Bone marrow (tissue), 2 donors: ENCODE results near the gene BARX1.
"Not testable (repeated sequence)": the region's sequence is repeated elsewhere in the genome, so short reads cannot be mapped to it uniquely, and the experiment has no call there.

Experiments used
- DNase-seq, 2 donors: peaks; one replicate each; lab custom pipeline; 2025; lab: John Stamatoyannopoulos, UW

The BARX1 gene

DNA sequence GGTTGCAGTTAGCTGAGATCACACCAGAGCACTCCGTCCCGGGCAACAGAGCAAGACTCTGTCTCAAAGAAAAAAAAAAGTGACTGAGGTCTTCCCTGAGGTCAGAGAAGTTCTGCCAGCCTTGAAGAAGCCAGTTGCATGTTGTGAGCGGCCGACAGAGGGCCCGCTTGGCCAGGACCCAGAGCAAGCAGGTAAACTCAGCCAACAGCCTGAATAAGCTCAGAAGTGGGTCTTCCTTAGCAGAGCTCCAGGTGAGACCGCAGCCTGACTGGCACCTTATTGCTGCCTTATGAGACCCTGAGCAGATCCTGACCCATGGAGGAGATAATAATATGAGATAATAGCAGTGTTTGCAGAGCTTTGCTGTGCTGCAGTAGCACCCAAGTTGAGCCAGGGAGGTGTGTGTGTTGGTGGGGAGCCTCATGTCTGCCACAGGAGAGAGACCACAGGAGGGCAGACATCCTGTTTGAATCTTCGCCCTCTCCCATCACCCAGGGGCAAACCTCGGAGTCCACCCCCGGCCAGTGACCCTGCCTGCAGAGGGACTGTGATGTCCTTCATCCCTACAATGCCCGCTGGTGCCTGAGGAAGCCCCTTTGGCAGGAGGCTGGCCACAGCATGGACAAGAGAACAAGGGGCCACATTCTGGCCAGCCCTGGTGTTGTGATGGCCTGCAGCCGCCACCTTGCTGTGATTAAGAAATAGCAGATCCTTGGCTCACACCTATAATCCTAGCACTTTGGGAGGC, 10.8 kb upstream of the BARX1 start:
- DNase-seq = no peak

DNA sequence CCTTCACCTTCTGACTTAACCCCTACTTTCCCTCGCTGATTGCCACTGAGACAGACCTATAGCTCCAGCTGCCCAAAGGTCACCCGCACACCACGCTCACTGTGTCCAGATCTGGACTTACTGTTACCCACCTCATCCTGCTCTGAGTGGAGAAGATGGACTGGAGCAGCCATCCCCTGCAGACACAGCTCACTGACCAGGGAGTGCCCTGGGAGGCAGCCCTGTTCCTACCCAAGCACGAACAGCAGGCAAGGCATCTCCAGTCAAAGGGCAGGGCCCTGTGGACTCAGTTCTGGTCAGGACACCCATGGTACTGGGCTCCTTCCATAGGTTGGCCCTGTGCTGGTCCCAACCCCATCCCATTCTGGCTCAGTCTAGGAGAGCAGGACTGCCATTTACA, 9.5 kb upstream of the BARX1 start:
- no peak for DNase-seq

DNA sequence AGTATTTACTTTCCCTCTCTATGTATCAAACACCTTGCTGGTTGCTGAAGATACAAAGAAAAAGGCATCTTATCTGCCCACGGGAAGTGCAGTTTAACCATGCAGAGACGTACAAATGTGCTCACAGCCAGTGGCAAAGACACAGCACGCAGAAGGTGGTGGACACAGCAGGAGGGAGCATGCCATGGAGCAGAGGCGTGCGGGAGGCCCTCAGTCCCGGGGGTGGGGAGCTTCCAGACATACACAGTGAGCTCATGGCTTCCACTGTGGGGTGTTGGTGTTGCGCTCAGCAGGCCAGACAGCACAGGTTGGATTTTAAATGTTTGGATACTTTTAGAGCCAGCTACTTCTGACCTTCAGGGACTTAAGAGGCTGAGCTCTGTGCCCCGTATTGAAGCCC, 8.8 kb upstream of the BARX1 start:
- DNase-seq = no peak

DNA sequence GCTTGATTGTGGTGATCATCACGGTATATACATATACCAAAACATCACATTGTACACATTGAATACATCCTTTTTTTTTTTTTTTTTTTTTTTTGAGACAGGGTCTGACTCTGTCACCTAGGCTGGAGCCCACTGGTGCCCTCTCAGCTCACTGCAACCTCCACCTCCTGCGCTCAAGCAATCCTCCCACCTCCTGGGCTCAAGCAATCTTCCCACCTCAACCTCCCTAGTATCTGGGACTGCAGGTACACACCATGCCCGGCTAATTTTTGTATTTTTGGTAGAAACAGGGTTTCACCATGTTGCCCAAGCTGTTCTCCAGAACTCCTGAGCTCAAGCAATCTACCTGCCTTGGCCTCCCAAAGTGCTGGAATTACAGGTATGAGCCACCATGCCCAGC, 8.3 kb upstream of the BARX1 start:
- DNase-seq = not testable (repeated sequence)

DNA sequence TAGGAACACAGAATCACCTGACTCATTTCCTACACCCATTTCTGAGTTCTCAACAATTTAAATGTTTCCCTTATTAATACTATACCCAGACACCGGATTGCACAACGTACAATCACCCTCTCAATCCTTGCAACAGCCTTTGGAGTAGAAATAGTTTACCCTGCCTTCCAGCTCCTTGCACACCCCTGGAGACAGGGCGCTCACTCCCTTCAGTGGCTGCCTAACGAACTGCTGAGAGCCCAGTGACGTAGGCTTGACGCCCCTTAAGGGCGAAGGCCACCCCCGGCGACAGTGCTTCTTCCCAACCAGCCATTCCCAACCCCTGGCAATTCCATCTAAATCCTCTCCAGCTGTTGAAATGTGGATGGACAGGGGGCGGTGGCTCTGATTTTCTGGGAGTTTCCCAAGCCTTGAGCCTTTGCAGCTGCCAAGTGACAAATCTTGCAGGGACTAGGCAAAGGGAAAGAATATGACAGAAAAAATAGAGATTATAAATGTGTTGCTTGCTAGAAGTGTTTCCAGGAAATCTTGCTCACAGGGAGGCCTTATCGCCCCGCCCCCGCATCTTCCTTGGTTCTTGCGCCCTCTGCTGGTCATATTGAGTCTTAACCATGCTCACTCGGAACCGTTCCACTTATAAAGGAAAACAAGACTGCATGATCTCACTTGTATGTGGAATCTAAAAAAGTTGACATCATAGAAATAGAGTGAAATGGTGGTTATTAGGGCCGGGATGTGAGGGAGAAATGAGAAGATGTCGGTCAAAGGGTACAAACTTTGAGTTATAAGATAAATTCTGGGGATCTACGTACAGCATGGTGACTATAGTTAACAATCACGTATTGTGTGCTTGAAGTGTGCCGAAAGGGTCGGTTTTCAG, 7.6 kb upstream of the BARX1 start:
- DNase-seq = peak; percentile 36 to 72

DNA sequence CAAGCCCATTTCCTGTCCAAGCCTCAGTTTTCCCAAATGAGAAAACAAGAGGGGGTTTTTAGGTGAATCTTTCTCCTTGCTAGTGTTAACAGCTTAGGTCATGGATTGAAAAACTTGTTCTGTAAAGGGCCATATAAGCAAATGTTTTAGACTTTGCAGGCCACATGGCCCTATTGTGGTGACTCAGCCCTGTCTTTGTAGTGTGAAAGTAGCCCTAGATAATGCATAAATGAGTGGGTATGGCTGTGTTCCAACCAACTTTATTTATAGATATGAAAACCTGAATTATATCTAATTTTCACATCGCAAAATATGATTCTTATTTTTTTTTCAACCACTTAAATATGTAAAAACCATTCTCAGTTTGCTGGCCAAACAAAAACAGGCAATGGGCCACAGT, 6.9 kb upstream of the BARX1 start:
- no peak for DNase-seq

DNA sequence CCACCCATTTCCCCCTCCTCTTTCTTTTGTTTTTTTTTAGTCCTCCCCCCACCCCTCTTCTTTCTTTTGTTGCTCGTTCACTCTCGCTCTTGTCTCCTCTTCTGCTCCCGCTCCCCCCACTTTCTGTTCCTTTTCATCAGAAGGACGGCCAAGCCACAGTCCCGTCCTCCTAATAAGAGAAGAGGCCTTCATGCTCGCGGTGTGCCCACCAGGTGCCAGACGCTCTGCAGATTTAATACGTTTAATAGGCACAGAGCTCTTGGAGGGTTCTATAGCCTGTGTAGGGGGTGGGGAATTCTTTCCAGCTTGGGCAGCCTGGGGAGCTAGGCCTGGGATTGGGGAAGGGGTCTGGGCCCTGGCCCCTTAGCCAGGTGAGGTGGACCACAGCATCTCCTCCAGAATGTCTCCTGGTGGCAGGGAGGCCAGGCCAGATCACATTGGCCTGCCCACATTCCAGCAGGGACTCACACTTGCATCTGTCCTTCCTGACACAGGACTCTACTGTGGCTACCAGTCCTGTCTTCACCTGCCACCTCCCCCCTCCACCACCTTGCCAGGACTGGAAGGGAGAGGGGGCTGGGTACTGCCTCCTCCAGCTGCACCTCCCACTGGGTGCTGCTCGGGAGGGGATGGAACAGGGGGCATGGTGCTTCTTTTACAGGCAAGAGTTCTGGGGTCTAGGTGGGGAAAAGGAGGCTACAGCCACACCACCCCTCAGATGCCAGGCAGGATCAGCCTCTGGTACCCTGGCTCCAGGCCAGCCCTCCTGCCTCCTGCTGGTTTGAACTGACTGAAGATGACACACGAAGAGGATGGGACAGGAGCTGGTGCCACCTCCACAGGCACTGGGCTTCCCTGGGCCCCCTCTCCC, 6.1 kb upstream of the BARX1 start:
- DNase-seq = no peak

DNA sequence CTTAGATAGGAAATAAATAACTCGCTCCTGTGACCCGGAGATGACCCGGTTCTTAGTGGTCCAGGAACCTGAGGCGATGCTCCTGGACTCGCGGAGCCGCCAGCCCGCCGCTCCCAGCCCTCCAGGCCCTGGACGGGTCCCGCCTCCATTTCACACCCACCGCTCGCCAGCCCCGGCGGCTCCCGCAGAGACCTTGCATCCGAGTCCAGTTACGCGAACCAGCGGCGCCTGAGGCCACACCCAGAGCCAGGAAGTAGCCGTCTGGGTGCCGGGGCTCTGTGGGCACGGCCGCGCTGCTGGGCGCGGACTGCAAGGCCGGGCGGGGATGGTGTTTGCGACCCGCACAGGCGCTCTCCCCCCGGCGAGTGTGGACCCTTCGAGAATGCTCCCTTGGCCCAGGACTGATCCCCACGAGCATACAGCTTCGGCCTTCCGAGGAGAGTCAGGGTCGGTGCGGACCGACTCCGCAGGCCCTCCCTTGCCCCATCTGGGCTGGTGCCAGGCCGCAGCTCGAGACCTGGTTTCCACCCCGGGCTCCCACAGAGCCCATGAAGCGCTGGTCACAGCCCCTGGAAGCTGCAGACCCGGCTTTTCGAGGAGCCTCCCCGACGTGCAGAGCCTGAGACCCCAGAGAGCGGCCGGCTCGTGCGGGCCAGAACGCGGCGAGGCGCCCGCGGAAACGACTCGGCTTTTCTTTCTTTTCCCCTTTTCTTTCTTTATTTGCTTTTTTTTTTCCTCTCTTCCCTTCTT, 5.2 kb upstream of the BARX1 start:
- no peak for DNase-seq

DNA sequence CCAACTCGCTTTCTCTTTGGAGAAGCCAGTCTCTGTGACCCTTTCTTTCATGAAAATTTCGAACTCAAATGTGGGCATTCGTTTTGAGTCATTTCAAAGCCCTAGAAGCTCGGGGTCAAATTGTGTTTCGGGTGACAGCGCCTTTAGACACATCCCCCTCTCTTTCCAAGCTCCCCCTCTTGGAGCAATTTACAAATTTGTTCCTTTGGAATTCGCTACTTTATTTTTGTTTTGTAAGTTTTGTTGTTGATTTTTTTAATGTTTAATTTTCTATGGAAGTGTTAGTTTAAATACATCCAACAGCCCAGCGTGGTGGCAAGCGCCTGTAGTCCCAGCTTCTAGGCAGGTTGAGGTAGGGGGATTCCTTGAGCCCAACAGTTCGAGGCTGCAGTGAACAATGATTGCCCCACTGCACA, 4.6 kb upstream of the BARX1 start:
- no peak for DNase-seq

DNA sequence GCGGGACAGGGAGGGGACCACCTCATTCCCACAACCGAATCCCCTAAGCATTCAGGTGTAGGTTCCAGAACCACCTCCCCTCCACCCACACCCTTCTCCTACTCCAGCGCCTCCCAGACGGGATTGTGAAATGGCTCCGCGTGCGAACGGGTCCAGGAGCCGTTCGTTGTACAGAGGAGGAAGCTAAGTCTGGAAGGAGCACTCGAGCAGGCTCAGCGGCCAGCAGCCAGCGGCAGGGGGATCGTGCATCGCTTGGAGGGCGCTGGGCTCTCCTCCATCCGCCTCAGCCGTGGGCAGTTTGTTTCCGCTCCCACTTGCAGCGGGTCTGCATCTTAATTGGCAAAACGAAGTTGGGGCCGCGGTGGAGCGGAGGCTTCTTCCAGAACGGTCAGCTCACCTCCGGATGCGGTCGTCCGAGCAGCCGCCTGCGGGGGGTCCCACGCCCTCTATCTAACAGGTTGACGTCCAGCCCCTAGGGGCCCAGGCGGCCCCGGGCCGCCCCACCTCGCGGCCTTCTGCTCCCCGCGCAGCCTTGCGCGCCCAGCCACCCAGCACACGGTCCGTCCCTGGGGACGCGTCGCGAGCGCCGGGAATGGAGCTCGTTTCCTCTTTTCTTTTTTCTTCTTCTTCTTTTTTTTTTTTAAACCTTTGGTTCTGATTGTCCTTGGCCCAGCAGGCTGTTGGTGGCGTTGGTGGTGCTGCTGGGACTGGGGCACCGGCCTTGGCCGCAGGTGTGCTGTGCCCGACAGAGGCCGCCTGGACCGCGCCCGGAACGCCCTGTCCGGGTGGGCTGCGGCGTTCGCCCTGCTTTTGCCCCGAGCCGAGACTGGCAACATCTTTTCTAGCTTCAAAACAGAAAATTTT, 3.9 kb upstream of the BARX1 start:
- no peak for DNase-seq

DNA sequence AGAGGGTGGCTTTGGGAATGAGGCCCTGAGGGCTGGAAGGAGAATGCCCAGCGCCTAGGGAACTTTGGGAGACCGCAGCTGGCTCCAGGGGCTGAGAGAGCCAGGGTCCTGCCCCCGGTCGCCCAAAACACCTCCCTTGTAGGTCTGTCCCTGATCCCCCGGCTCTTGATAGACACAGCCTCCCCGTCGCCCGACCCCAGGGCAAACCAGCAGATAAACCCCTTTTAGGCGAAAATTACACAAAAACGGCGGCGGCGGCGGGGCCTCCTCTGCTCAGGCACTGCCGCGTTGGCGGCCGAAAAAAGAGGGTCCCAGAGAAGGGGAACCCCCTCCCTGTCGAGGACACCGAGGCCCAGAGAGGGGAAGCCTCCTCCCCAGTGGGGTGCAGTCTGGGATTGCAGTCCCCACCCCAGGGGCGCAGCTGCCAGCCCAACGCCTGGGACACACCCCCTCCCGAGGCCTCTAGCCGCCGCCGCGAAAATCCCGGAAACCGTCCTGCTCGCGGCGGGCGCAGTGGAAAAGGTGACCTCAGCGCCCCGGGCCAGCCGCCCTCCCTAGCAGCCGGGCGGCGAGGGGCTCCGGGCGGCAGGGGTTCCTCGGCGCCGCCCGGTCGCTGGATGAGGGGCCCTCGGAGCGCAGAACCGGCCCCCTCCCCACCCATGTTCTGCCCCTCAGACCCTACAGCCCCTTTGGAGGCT, 3.1 kb upstream of the BARX1 start:
- DNase-seq = no peak

DNA sequence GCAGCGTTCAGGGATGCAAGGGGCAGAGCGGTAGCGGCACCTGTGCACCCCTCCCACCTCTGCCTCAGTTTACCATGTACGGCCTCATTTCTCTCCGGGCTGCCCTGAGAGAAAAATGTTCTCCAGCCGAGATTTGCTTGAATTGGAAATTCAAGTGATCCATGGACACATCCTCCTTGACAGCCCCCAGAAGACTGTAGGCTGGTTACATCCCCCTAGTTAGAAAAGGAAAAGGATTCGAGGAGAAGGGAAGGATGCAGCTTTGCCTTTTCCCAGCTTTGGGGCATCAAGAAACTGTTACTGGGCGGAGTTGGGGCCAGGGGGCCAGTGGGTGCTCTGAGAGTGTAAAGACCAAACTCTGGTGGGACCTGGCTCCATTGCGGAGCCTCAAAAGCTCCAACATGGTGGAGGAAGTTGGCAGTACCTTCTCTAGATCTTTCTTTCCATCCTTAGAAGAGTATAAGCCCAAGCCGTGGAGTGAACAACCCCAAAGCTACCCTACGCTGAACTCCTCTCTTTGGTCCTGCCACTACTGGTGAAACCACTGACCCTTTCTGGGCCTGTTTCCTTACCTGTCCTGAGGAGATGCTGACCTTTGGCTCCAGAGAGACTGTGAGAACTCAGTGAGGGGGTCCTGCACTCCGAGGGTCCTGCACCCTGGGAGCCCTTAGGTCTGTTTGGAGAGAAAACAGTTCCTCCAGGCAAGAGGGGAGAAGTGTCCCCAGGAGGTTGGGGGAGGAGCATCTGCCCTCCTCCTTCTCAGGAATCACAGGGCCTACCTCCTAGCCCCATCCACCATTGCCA, 1.0 kb upstream of the BARX1 start:
- no peak for DNase-seq

DNA sequence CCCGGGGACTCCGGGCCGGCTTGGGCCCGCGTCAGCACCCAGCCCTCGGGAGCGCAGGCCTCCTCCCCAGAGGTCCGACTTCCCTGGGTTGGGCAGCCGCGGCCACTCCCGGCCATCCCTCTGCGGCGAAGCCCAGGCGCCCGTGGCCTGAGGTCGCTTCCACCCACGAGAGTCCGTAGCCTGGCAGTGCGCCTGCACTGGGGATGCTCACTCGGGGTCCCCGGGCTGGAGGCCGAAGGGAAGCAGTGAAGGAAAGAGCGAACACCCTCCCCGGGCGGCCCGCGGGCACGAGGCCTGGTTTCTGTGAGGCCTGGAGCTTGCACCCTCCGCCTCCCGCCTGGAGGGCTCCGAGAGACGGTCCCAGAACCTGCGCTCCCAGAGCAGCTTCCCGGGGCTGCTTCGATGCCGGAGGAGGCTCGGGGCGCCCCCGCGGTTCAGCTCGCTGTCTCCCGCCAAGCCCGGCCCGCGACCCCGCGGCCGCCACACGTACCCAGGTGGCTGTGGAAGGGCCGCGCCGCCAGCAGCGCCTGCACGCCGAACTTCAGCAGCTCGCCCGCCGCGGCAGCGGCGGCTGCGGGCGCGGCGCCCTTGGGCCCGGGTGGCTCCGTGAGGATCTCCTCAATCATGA, 607 bp downstream of the BARX1 start:
- no peak for DNase-seq

DNA sequence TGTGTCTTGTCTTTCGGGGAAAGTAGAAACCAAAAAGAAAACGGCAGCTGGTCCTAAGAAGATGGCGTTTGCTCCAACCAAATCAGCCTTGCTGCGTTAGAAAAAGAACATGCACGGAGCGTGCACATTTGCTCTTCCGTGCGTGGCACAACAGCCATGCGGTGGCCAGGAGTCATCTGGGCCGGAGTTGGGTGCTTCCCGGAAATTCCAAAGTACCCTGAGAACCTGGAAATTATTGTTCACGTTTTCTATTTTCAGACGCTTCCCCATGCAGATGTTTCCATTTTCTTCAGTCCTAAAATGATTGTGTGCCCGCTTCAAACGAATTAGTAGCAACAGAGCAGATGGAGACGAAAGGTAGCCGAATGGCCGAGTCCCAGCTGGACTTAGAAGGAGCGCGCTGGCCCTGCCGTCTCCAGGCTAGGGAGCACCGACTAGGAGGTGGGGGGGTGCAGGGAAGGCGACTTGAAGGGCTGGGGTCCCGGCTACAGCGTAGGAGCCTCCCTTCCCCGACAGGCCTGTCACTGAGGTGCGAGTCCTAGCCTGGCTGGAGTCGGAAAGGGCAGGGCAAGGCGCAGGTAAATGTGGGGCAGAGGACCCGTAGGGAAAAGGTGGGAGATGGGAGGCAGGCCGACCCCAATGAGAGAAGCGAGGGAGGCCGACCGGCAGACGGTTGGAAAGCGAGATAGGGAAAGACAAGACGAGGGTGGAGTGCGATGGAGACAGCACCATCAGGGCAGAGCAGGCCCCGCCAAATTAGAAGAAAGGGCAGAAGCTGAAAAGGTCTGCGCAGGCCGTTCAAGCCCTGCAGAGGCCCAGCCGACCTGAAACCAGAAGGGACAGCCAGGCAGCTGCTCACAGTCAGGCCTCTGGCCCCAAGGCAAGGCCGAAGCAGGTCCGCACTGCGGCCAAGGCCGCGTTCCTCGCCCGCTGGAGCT, 1.4 kb downstream of the BARX1 start:
- no peak for DNase-seq

DNA sequence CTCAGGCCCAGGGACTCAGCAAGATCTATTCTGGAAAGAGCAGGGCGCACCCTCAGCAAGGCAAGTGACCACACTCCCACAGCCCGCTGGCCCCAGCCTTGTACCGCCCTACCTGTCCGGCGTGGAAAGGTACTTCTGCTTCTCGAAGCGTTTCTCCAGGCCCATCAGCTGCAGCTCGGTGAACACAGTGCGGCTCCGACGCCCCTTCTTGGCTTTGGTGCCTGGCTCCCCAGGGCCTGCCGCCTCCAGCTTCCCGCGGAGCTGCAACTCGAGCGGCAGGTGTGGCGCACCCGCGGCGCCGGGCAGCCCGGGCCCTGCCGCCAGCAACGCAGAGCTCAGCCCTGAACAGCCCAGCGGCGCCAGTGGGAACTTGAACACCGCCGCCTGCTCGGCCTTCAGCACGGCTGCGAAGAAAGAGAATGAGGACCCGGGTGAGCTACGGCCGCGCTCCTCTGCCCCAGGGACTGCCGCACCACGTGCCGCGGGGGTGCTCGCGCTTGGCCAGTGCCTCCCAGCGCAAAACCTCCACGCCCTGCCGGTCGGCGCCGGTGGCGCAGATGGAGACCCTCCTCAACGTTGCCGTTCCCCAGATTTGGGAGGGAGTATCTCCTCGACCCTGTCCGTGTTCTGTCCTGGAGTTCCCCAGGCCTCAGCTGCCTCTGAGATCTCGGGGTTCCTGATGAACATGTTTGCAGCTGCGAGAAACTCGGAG, 2.2 kb downstream of the BARX1 start:
- DNase-seq = no peak

DNA sequence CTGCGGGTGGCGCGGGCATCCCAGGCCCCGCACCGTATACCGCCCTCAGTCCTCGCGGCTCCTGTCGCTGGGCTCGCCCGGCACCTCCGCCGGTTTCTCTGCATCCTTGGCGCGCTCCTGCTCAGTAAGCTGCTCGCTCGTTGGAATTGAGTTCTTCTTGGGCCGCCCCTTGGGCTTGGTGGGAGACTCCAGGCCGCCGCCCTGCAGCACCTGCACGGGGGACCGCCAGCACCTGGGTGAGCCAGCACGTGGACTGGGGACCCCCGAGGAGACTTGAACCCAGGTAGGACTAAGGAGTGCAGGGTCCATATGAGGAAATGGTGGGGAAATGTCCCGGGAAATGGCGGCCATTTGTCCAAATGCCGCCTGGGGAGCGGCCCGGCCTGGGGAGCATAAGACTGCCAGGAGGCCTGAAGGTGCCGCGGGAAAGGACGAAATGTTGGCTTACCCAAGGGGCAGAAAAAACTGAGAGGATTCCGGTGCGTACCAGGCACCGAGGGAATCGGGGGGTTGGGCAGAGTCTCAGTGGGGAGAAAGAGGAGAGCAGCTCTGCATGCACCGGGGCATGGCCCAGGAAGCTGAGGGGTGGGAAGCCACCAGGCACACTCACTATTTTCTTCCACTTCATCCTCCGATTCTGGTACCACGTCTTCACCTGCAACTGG, 2.9 kb downstream of the BARX1 start:
- DNase-seq = no peak
